OCI-LY3 (cell line): ENCODE data around the gene CUX1.
"Not testable (repeated sequence)": the region's sequence is repeated elsewhere in the genome, so short reads cannot be mapped to it uniquely, and the experiment has no call there.

Source experiments
- H2AFZ ChIP-seq: fragments of 200-600, 300-600 bp; shearing (Covaris generic); 2 replicates; pipeline ENCODE4 v1.6.0; 2014; ENCODE audit warnings: antibody characterized with exemption, low read depth, low read length
- H3K27ac ChIP-seq: fragments of 200-600, 300-600 bp; sonication (generic); 2 replicates; pipeline ENCODE4 v1.5.1; 2014; ENCODE audit warnings: mild to moderate bottlenecking, low read length, moderate library complexity, mixed read lengths
- H3K27me3 ChIP-seq: fragments of 200-600, 300-600 bp; sonication (generic); 2 replicates; pipeline ENCODE4 v1.6.1; 2014; ENCODE audit warnings: low read depth, low read length, mixed read lengths
- H3K36me3 ChIP-seq: fragments of 200-600, 300-600 bp; sonication (generic); replicated peaks from 2 replicates; pipeline ENCODE3; 2014; ENCODE audit warnings: low read depth, low read length, mixed read lengths
- H3K4me1 ChIP-seq: fragments of 300-600, 200-600 bp; sonication (generic); 2 replicates; pipeline ENCODE4 v1.6.1; 2014; ENCODE audit warnings: low read length, mixed read lengths
- H3K4me2 ChIP-seq: fragments of 200-600, 300-600 bp; sonication (generic); 2 replicates; pipeline ENCODE4 v1.6.1; 2014; ENCODE audit warnings: low read length, mixed read lengths
- H3K4me3 ChIP-seq: fragments of 300-600, 200-600 bp; sonication (generic); 2 replicates; pipeline ENCODE4 v1.5.1; 2014; ENCODE audit warnings: antibody characterized with exemption, mild to moderate bottlenecking, low read length, moderate library complexity
- H3K79me2 ChIP-seq: fragments of 300-600, 200-600 bp; shearing (Covaris generic); 2 replicates; pipeline ENCODE4 v1.6.1; 2014; ENCODE audit warnings: mild to moderate bottlenecking, low read length, mixed read lengths
- H3K9ac ChIP-seq: fragments of 300-600, 200-600 bp; shearing (Covaris generic); 2 replicates; pipeline ENCODE4 v1.6.0; 2014; ENCODE audit warnings: mild to moderate bottlenecking, low read length, moderate library complexity
- H3K9me3 ChIP-seq: fragments of 200-600, 300-600 bp; shearing (Covaris generic); 2 replicates; pipeline ENCODE4 v1.6.1; 2014; ENCODE audit warnings: low read length, mixed read lengths; ENCODE audit not compliant: insufficient read depth
- H4K20me1 ChIP-seq: fragments of 200-600, 300-600 bp; sonication (generic); 2 replicates; pipeline ENCODE4 v1.6.1; 2016; ENCODE audit warnings: low read length, mixed read lengths; ENCODE audit not compliant: insufficient read depth
- CTCF ChIP-seq: fragments of 200-600, 300-600 bp; sonication (generic); IDR thresholded peaks from 2 replicates; pipeline ENCODE4 v1.5.1; 2014; ENCODE audit warnings: antibody characterized with exemption, low read length, low read depth
- EZH2phosphoT487 ChIP-seq: fragments of 200-600 bp; shearing (Covaris generic); IDR thresholded peaks from 2 replicates; pipeline ENCODE4 v1.6.1; 2018; ENCODE audit warnings: antibody characterized with exemption, mixed run types, low read depth

The CUX1 gene

GRCh38 chr7:101848208-101848951 lies 31.0 kb downstream of the CUX1 start:
- Histone ChIP-seq H3K9me3 (peaks cover 15% of the 10 kb centered on the region; the same call in 1 of the 2 replicates), H4K20me1 (peaks cover 54% of the 10 kb centered on the region), H3K4me1 (no peaks in the 10 kb centered on the region), H3K36me3 (peaks cover 29% of the 10 kb centered on the region), H2AFZ (no peak overlapping the region), H3K79me2 (peaks cover 90% of the 10 kb centered on the region), H3K27ac (no peak overlapping the region), H3K27me3 (no peaks in the 10 kb centered on the region), H3K4me3 (no peak overlapping the region), H3K4me2 (no peak overlapping the region), H3K9ac (no peak overlapping the region)
- TF ChIP-seq CTCF (no peak), EZH2phosphoT487 (no peak)

- H3K27ac ChIP-seq, H3K27me3 ChIP-seq, H2AFZ ChIP-seq, H3K9ac ChIP-seq, H3K4me2 ChIP-seq, H3K4me1 ChIP-seq, H3K4me3 ChIP-seq: not testable (repeated sequence)
- H3K9me3 ChIP-seq = peaks cover 15% of the 10 kb centered on the region; the same call in 1 of the 2 replicates
- peaks cover 91% of the 10 kb centered on the region for H3K79me2 ChIP-seq
- H4K20me1 ChIP-seq = peaks cover 59% of the 10 kb centered on the region
- peaks cover 26% of the 10 kb centered on the region for H3K36me3 ChIP-seq
Observed at GRCh38 chr7:101849314-101849713, 31.9 kb downstream of the CUX1 start.

- not testable (repeated sequence) for H2AFZ ChIP-seq, H3K27ac ChIP-seq, H3K27me3 ChIP-seq, H3K4me2 ChIP-seq, H3K9ac ChIP-seq, H3K4me3 ChIP-seq, H3K9me3 ChIP-seq
- H3K79me2 ChIP-seq = peaks cover 76% of the 10 kb centered on the region
- H3K4me1 ChIP-seq = peaks cover 33% of the 10 kb centered on the region
- peaks cover 11% of the 10 kb centered on the region for H3K36me3 ChIP-seq
- peaks cover 63% of the 10 kb centered on the region for H4K20me1 ChIP-seq
Observed at GRCh38 chr7:101852364-101852763, 34.9 kb downstream of the CUX1 start.

GRCh38 chr7:101853684-101854083 lies 36.3 kb downstream of the CUX1 start:
- Histone ChIP-seq H2AFZ (no peak overlapping the region), H4K20me1 (peaks cover 63% of the 10 kb centered on the region), H3K27ac (no peak overlapping the region), H3K4me1 (peaks cover 45% of the 10 kb centered on the region), H3K4me3 (no peak overlapping the region), H3K9me3 (no peaks in the 10 kb centered on the region), H3K9ac (no peak overlapping the region), H3K79me2 (peaks cover 74% of the 10 kb centered on the region), H3K27me3 (no peaks in the 10 kb centered on the region), H3K4me2 (no peak overlapping the region), H3K36me3 (peaks cover 7% of the 10 kb centered on the region)
- TF ChIP-seq CTCF (no peak), EZH2phosphoT487 (no peak)

GRCh38 chr7:101854084-101854865 lies 36.8 kb downstream of the CUX1 start:
- Histone ChIP-seq H3K27me3 (peaks cover 1% of the 10 kb centered on the region; the same call in 1 of the 2 replicates), H3K27ac (no peak overlapping the region), H3K4me1 (peaks cover 51% of the 10 kb centered on the region), H4K20me1 (peaks cover 64% of the 10 kb centered on the region), H3K79me2 (peaks cover 73% of the 10 kb centered on the region), H3K36me3 (peaks cover 4% of the 10 kb centered on the region), H3K4me3 (no peak overlapping the region), H3K4me2 (0 out of 2 replicates have a peak overlapping the region, but pooled peaks have one; percentile 3), H3K9me3 (no peaks in the 10 kb centered on the region), H3K9ac (no peak overlapping the region), H2AFZ (no peak overlapping the region)
- TF ChIP-seq CTCF (no peak), EZH2phosphoT487 (no peak)
